Measurements from ENCODE around the gene EXOC2. TPM values are rescaled to one million over a fixed set of nuclear protein-coding genes. Genes with fewer than 3 reads are reported as not detected.

EXOC2 gene
- total RNA-seq, 2 experiments from 2014 or later, result 23.3 to 24.9 TPM

DNA sequence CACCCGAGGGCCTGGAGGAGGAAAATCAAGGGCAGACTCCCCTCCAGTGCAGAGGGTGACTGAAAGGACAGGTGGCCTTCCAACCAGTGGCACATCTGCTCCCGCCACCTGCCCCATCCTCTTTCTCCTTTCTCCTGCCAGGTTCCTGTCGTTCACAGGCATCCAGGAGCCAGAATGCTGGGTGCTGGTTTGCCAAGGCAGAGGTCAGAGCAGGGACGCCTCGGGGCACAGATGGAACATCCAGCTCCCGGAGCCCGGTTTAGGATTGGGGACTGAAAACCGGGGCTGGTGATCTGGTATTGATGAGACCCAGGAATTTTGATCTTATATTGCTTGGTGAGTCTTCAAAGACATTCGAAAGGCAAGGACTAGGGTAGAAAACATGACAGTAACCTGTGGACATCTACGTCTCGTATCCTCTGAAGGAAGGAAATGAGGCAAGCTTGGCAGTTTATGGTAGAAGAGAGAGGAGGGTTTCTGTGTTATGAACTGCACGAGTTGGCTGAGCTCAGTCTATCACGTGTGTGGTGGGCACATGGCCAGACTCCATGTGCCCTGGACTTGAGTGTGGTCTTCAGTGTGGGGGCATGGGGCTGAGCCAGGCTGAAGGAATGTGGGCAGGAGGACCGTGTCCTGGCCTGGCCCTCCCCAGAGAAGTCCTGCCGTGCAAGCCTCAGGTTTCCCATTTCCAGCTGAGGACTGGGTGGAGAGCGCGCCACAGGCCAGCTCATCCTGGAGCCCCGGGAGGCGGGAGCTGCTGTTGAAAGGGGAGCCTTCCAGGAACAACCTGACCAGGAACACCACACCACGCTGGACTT is 227.2 kb downstream of the EXOC2 start:
- no peak overlapping the region for H3K27ac Mint-ChIP-seq

DNA sequence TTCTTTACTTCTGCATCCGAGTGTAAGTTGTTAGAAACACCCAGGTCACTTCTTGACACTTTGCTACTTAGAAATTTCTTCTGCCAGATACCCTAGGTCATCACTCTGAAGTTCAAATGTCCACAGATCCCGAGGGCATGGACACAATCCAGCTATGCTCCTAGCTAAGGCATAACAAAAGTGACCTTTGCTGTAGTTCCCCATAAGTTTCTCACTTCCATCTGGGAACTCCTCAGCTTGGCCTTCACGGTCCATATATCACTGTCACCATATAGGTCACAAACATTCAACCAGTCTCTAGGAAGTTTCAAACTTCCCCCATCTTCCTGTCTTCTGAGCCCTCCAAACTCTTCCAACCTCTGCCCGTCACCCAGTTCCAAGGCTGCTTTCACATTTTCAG is 236.1 kb downstream of the EXOC2 start:
- Mint-ChIP-seq H3K36me3 (ENCODE audit: low read depth) (peaks cover 3% of the 10 kb centered on the region), H3K27ac (no peak overlapping the region), H3K9me3 (peaks cover 6% of the 10 kb centered on the region), H3K4me1 (ENCODE audit: low read depth) (peaks cover 39% of the 10 kb centered on the region), H3K4me3 (no peak overlapping the region), H3K27me3 (ENCODE audit: low read depth) (no peaks in the 10 kb centered on the region)
- intact Hi-C loops (cut with micrococcal nuclease), result no loop called here
- no peak for DNase-seq
- CTCF ChIA-PET, result no interaction called here

More for the DNA sequence above, 227.2 kb downstream of the EXOC2 start:
- intact Hi-C loops (cut with micrococcal nuclease), result no loop called here
- H3K36me3 Mint-ChIP-seq (ENCODE audit: low read depth), result no peaks in the 10 kb centered on the region
- no peak for DNase-seq
- H3K9me3 Mint-ChIP-seq, result no peaks in the 10 kb centered on the region
- H3K4me3 Mint-ChIP-seq, result no peak overlapping the region
- CTCF ChIA-PET, result no interaction called here
- H3K4me1 Mint-ChIP-seq (ENCODE audit: low read depth), result peaks cover 25% of the 10 kb centered on the region
- peaks cover 3% of the 10 kb centered on the region for H3K27me3 Mint-ChIP-seq (ENCODE audit: low read depth)

DNA sequence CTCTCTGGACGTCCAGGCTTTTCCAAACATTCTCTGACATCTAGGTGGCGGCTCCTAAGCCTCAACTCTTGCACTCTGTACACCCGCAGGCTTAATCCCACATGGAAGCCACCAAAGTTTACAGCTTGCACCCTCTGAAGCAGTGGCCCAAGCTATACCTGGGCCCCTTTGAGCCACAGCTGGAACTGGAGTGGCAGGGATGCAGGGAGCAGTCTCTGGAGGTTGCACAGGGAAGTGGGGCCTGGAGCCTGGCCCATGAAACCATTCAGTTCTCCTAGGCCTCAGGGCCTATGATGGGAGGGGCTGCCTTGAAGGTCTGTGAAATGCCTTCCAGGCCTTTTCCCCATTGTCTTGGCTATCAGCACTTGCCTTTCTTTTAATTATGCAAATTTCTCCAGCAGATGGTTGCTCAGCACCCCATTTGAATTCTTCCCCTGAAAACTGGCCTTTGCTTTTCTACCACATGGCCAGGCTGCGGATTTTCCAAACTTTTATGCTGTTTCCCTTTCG is 236.5 kb downstream of the EXOC2 start:
- Mint-ChIP-seq H3K27me3 (ENCODE audit: low read depth) (no peaks in the 10 kb centered on the region), H3K4me1 (ENCODE audit: low read depth) (peaks cover 39% of the 10 kb centered on the region), H3K36me3 (ENCODE audit: low read depth) (peaks cover 3% of the 10 kb centered on the region), H3K4me3 (no peak overlapping the region), H3K27ac (no peak overlapping the region), H3K9me3 (peaks cover 6% of the 10 kb centered on the region)
- intact Hi-C loops (cut with micrococcal nuclease), result no loop called here
- DNase-seq, result no peak
- CTCF ChIA-PET, result no interaction called here

DNA sequence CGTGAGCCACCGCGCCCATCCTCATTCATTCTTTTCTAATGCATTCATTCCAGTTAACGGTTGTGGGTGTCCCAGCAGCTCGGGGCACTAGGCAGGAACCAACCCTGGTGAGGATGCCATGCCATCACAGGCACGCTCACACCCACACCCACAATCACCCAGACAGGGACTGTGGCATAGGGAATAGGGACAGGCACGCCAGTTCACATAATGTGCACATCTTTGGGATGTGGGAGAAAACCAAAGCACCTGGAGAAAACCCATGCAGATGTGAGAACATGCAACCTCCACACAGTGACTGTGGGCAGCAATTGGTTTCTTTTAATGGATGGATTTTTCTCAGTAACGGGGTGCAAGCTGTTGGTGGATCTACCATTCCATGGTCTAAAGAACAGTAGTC is 237.1 kb downstream of the EXOC2 start:
- H3K36me3 Mint-ChIP-seq (ENCODE audit: low read depth), result peaks cover 3% of the 10 kb centered on the region
- no peak overlapping the region for H3K4me3 Mint-ChIP-seq
- CTCF ChIA-PET, result no interaction called here
- DNase-seq, result no peak
- intact Hi-C loops (cut with micrococcal nuclease), result no loop called here
- peaks cover 35% of the 10 kb centered on the region for H3K4me1 Mint-ChIP-seq (ENCODE audit: low read depth)
- H3K27me3 Mint-ChIP-seq (ENCODE audit: low read depth), result no peaks in the 10 kb centered on the region
- no peak overlapping the region for H3K27ac Mint-ChIP-seq
- H3K9me3 Mint-ChIP-seq, result peaks cover 6% of the 10 kb centered on the region

DNA sequence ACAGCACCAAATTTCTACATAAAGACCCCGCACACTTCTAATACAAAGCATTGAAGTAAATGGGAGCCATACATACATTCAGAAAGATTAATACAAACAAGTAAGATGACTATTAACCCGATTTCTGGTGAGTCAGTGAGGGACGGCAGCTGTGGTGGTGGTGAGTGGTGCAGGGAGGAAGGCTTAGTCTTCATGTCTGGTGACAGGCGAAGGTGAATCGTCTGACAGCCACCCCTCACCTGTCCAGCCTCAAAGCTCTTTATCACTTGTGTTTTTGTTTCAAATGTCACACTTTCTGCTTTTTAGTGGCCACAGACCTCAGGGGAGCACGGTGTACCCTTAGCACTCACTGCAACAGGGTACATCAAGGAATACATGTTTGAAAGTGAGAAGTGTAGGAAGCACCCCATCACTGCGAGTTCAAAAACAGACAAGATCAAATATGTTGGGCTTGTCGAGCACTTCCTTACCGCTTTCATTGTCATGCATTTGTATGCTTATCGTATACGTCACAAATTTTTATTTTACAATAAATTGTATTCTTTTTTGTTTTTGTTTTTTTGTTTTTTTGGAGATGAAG is 237.8 kb downstream of the EXOC2 start:
- Mint-ChIP-seq H3K27me3 (ENCODE audit: low read depth) (no peaks in the 10 kb centered on the region), H3K36me3 (ENCODE audit: low read depth) (peaks cover 3% of the 10 kb centered on the region), H3K4me1 (ENCODE audit: low read depth) (peaks cover 28% of the 10 kb centered on the region), H3K9me3 (peaks cover 6% of the 10 kb centered on the region), H3K27ac (peak overlapping the region; percentile 6), H3K4me3 (peak overlapping the region; percentile 25)
- intact Hi-C loops (cut with micrococcal nuclease), result no loop called here
- CTCF ChIA-PET, result interaction anchor here (0.5 to 1.0 kb wide), 2 partner anchors 23 to 30 kb away, joined by 3 read pairs; no protein-coding TSS in a partner anchor
- peak; percentile 78 for DNase-seq

DNA sequence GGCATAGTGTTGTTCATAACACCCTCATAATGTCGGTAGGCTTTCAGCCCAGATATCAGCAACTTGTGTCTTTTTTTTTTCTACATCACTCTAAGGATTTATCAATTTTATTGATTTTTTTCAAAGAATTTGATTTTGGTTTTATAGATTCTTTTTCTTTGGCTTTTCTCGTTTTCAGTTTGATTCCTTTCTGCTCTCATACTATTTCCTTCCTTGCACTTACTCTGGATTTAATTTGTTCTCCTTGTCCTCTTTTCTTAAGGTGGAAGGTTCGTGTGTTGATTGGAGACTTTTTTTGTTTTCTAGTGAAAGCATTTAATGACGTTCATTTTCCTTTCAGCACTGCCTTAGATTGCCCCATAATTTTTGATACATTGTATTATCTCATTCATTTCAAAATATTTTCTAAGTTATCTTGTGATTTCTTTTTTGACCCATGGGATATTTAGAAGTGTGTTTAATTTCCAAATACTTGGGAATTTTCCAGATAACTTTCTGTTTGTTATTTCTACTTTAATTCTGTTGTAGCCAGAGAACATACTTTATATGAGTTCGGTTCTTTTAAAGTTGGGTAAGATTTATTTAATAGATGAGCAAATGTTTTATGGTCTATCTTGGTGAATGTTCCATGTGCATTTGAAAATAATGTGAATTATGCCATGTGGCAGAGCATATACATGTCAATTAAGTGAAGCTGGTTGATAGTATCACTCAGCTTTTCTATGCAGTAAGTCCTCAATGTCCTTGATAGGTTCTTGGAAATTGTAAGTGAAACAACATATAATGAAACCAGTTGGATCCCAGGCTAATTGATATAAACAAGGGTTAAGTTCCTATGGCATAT is 238.6 kb downstream of the EXOC2 start:
- Mint-ChIP-seq H3K27ac (no peak overlapping the region), H3K4me3 (no peak overlapping the region), H3K27me3 (ENCODE audit: low read depth) (no peaks in the 10 kb centered on the region), H3K9me3 (peaks cover 6% of the 10 kb centered on the region), H3K4me1 (ENCODE audit: low read depth) (peaks cover 22% of the 10 kb centered on the region), H3K36me3 (ENCODE audit: low read depth) (peaks cover 3% of the 10 kb centered on the region)
- DNase-seq, result no peak
- CTCF ChIA-PET, result interaction anchor here (0.5 to 1.6 kb wide), 3 partner anchors 19 to 31 kb away, joined by 3 read pairs; no protein-coding TSS in a partner anchor
- intact Hi-C loops (cut with micrococcal nuclease), result no loop called here

DNA sequence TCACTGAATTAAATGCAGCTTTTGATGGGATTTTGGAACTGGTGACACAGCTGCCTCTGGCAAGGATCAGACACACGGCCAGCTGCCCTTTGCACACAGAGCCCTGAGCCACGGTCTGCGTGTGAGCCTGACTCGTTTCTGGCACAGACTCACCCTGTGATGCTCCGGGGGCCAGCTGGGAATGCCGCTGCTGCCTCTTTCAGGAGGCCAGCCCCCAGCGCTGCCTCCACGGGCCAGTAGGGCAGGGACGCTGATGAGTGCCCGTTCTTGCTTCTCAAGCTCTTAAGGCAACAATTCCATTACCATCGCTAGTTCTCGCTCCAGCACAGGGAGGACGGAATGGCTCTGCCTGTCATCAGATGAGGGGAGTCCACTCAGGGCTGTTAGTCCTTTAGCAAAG is 239.8 kb downstream of the EXOC2 start:
- intact Hi-C loops (cut with micrococcal nuclease), result no loop called here
- no peaks in the 10 kb centered on the region for H3K27me3 Mint-ChIP-seq (ENCODE audit: low read depth)
- no peak overlapping the region for H3K27ac Mint-ChIP-seq

DNA sequence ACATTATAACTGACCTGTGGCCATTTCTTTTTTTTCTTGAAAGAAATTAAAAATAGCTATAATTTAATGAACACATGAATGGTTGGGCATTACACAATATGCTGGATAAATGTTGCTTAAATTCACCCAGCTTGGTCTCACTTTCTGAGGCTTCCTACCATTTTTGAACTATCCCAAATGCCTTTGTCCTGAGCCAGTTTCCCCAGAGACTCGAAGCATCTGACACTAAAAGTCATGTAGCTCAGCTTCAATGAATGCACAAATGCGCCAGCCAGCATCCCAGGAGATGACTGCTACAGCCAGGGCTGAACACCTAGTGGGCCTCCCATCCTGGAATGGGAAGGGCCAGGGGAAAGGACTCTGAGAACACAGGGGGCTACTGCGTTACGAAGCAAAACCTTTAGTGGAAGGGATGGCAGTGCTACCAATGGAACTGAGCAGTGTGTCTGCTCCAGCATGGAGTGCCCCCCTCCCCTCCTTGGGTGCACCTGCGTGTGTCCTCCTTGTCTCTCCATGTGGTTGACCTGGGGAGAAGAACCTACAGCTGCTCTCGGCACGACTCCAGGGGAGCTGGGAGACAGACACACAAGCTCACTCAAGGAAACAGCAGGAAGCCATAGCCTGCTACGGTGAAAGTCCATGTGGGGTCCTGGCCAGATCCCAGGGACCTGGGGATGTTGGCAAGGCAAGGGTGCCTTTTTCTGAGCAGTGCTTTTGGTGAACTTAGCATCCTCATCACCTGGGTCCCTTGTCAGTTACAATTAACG is 240.5 kb downstream of the EXOC2 start:
- Mint-ChIP-seq H3K9me3 (peaks cover 3% of the 10 kb centered on the region), H3K4me1 (ENCODE audit: low read depth) (peaks cover 34% of the 10 kb centered on the region), H3K27me3 (ENCODE audit: low read depth) (no peaks in the 10 kb centered on the region), H3K36me3 (ENCODE audit: low read depth) (peaks cover 3% of the 10 kb centered on the region), H3K4me3 (no peak overlapping the region), H3K27ac (no peak overlapping the region)
- CTCF ChIA-PET, result interaction anchor here (1.6 kb wide), 1 partner anchor 17 kb away, joined by 3 read pairs; no protein-coding TSS in a partner anchor
- intact Hi-C loops (cut with micrococcal nuclease), result no loop called here
- DNase-seq, result no peak

More for the DNA sequence above, 239.8 kb downstream of the EXOC2 start:
- Mint-ChIP-seq H3K36me3 (ENCODE audit: low read depth) (peaks cover 3% of the 10 kb centered on the region), H3K4me1 (ENCODE audit: low read depth) (peaks cover 28% of the 10 kb centered on the region), H3K9me3 (peaks cover 4% of the 10 kb centered on the region), H3K4me3 (no peak overlapping the region)
- CTCF ChIA-PET, result interaction anchor here (1.6 kb wide), 1 partner anchor 18 kb away, joined by 3 read pairs; no protein-coding TSS in a partner anchor
- no peak for DNase-seq

DNA sequence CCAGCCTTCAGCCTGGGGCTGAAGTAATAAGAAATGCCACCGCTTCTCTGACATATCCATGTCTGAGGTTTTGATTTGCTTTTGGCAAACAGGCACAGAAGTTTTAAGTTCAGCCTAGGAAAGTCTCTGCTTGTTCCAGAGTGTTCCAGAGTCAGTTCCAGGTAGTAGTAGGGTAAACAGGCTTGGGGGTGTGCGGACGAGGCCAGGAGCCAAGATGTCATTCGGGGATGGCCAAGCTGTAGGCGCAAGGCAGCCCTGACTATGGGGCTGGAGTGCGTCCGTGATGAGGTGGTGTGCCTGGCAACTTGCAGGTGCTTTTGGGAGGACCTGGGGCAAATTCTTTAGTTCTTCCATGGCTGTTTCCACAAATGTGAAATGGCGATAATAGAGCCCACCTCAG is 241.1 kb downstream of the EXOC2 start:
- DNase-seq, result no peak
- CTCF ChIA-PET, result no interaction called here

DNA sequence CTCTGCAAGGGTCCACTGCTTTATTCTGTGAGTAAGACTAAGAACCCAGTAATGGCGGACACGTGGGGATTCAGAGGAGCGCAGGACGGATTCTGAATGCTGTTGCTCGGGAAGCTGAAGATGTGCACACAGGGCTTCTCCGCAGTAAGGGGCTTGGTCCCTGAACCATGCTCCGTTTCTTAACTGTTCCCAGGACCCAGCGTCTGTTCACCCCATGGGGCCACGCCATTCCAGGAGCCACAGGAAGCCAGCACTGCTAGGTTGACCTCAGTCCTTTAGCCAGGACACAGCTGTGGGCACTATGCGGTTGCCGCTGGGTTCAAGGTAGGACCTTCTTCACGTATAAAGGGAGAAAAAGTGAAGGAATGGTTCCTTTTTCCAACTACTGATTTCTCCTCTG is 241.6 kb downstream of the EXOC2 start:
- Mint-ChIP-seq H3K9me3 (no peaks in the 10 kb centered on the region), H3K4me1 (ENCODE audit: low read depth) (peaks cover 38% of the 10 kb centered on the region), H3K36me3 (ENCODE audit: low read depth) (no peaks in the 10 kb centered on the region), H3K27ac (no peak overlapping the region), H3K27me3 (ENCODE audit: low read depth) (no peaks in the 10 kb centered on the region), H3K4me3 (no peak overlapping the region)
- DNase-seq, result no peak
- CTCF ChIA-PET, result no interaction called here
- intact Hi-C loops (cut with micrococcal nuclease), result no loop called here

More for the DNA sequence above, 241.1 kb downstream of the EXOC2 start:
- no peak overlapping the region for H3K27ac Mint-ChIP-seq
- no peaks in the 10 kb centered on the region for H3K27me3 Mint-ChIP-seq (ENCODE audit: low read depth)
- H3K9me3 Mint-ChIP-seq, result no peaks in the 10 kb centered on the region
- H3K4me3 Mint-ChIP-seq, result no peak overlapping the region
- H3K4me1 Mint-ChIP-seq (ENCODE audit: low read depth), result peaks cover 33% of the 10 kb centered on the region
- H3K36me3 Mint-ChIP-seq (ENCODE audit: low read depth), result no peaks in the 10 kb centered on the region
- intact Hi-C loops (cut with micrococcal nuclease), result no loop called here

DNA sequence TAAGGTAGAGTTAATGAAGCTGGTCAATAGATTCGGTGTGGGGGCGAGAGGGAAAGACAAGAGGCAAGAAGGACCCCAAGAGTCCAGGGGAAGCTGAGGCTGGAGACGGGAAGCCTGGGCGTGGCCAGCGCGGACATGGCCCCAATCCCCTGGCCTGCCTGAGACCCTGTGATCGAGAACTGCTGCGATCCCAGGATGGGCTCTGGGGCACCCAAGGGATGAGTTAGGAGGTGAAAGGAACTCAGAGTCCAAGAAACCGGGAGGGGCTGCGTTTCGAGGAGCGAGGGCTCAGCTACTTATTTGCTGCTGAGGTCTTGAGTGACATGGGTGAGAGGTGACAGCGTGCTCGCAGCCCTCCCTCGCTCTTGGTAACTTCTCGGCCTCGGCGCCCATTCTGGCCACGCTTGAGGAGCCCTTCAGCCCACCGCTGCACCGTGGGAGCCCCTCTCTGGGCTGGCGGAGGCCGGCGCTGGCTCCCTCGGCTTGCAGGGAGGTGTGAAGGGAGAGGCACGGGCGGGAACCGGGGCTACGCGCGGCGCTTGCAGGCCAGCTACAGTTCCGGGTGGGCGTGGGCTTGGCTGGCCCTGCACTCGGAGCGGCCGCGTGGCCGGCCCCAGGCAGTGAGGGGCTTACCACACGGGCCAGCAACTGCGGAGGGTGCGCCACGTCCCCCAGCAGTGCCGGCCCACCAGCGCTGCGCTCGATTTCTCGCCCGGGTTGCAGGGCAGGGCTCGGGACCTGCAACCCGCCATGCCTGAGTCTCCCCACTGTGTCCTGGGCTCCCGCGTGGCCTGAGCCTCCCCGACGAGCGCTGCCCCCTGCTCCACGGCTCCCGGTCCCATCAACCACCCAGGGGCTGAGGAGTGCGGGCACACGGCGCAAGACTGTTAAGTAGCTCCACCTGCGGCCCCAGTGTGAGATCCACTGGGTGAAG is 243.2 kb downstream of the EXOC2 start:
- H3K9me3 Mint-ChIP-seq, result no peaks in the 10 kb centered on the region
- DNase-seq, result no peak
- no peak overlapping the region for H3K4me3 Mint-ChIP-seq
- no peaks in the 10 kb centered on the region for H3K27me3 Mint-ChIP-seq (ENCODE audit: low read depth)
- no peak overlapping the region for H3K27ac Mint-ChIP-seq
- CTCF ChIA-PET, result interaction anchor here (0.6 kb wide), 1 partner anchor 13 kb away, joined by 3 read pairs; no protein-coding TSS in a partner anchor
- intact Hi-C loops (cut with micrococcal nuclease), result loop anchor here (5.0 kb wide), 1 partner anchor 368 kb away; no protein-coding TSS in a partner anchor
- H3K4me1 Mint-ChIP-seq (ENCODE audit: low read depth), result peaks cover 46% of the 10 kb centered on the region
- H3K36me3 Mint-ChIP-seq (ENCODE audit: low read depth), result no peaks in the 10 kb centered on the region
